ENCODE measurements around the gene ARRB2. TPM values are rescaled to one million over a fixed set of nuclear protein-coding genes. Genes with fewer than 3 reads are reported as not detected.

ARRB2 gene
- total and polyA plus RNA-seq, 2 donors (not counting 3 experiments of a cell fraction or from before 2014, with no cell fraction given): 18.6 to 21.3 TPM

- Histone ChIP-seq H4K20me1 (replicated peaks; ENCODE audit: control insufficient read depth, extremely low read depth, insufficient read depth, low read length) (no peaks in the 10 kb centered on the region), H3K4me3 (replicated peaks in 1 of 3; ENCODE audit: insufficient read depth in 1 of 3, low read depth in 1 of 3, low read length in 3 of 3) (no peak overlapping the region), H3K9me3 (replicated peaks; ENCODE audit: control insufficient read depth, insufficient read depth, low read length) (no peaks in the 10 kb centered on the region), H3K27me3 (ENCODE audit: control insufficient read depth in 2 of 2, insufficient read depth in 2 of 2, low read length in 2 of 2) (peaks cover 9 to 14% of the 10 kb centered on the region in 2 experiments), H3K79me2 (ENCODE audit: control insufficient read depth, insufficient read depth, low read length) (no peaks in the 10 kb centered on the region), H3K9me1 (replicated peaks; ENCODE audit: control insufficient read depth, extremely low read depth, insufficient read depth, low read length) (no peaks in the 10 kb centered on the region), H2AFZ (ENCODE audit: low read depth, low read length) (no peak overlapping the region), H3K36me3 (ENCODE audit: control insufficient read depth in 2 of 2, extremely low read depth in 1 of 2, insufficient read depth in 2 of 2, low read length in 2 of 2) (no peaks in the 10 kb centered on the region), H3K27ac (ENCODE audit: insufficient read depth, low read depth, low read length) (no peak overlapping the region), H3K4me1 (ENCODE audit: control insufficient read depth, extremely low read depth, insufficient read depth, low read length) (peaks cover 9% of the 10 kb centered on the region), H3K9ac (replicated peaks; ENCODE audit: extremely low read depth, insufficient read depth, low read length) (no peak overlapping the region), H3K4me2 (ENCODE audit: insufficient read depth, low read length) (no peak overlapping the region)
- no TSS peak for BruUV-seq (replicated peaks)
- dilution Hi-C loops (cut with MboI; ENCODE audit: extremely low pct_ligation_motif_present, low sequenced_read_pairs) (no loop called here), intact Hi-C loops (cut with micrococcal nuclease) (no loop called here)
- no peak for DNase-seq (ENCODE audit: low read depth, low spot score)
- no peak for TF ChIP-seq POLR2A (IDR thresholded peaks at IDR 0.05; ENCODE audit: low read depth, low read length)
- no peak for TF ChIP-seq POLR2AphosphoS5 (IDR thresholded peaks at IDR 0.05; ENCODE audit: insufficient read depth, low read depth, low read length)
- TF ChIP-seq, protein P1, sequence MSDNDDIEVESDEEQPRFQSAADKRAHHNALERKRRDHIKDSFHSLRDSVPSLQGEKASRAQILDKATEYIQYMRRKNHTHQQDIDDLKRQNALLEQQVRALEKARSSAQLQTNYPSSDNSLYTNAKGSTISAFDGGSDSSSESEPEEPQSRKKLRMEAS (IDR thresholded peaks at IDR 0.05; ENCODE audit: insufficient read depth, insufficient read length): no peak
- TF ChIP-seq JUN (IDR thresholded peaks at IDR 0.05; ENCODE audit: borderline replicate concordance, insufficient read depth, insufficient read length, low read depth): no peak
- TF ChIP-seq MYC (IDR thresholded peaks at IDR 0.05; ENCODE audit: low read depth, low read length): no peak
- ChIA-PET CTCF (no interaction called here), POLR2A (no interaction called here)
- no peak for FAIRE-seq
These were observed 31.1 kb downstream of the ARRB2 start for GRCh38 chr17:4741544-4741943.

GRCh38 chr17:4742133-4742532 lies 31.7 kb downstream of the ARRB2 start:
- TF ChIP-seq, protein P1 (IDR thresholded peaks at IDR 0.05; ENCODE audit: insufficient read depth, insufficient read length): no peak
- TF ChIP-seq, protein P2, sequence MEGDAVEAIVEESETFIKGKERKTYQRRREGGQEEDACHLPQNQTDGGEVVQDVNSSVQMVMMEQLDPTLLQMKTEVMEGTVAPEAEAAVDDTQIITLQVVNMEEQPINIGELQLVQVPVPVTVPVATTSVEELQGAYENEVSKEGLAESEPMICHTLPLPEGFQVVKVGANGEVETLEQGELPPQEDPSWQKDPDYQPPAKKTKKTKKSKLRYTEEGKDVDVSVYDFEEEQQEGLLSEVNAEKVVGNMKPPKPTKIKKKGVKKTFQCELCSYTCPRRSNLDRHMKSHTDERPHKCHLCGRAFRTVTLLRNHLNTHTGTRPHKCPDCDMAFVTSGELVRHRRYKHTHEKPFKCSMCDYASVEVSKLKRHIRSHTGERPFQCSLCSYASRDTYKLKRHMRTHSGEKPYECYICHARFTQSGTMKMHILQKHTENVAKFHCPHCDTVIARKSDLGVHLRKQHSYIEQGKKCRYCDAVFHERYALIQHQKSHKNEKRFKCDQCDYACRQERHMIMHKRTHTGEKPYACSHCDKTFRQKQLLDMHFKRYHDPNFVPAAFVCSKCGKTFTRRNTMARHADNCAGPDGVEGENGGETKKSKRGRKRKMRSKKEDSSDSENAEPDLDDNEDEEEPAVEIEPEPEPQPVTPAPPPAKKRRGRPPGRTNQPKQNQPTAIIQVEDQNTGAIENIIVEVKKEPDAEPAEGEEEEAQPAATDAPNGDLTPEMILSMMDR (IDR thresholded peaks at IDR 0.05; ENCODE audit: extremely low read depth in 1 of 2, insufficient read depth in 1 of 2, low read depth in 1 of 2, low read length in 2 of 2): no peak
- no peak for TF ChIP-seq FOS (IDR thresholded peaks at IDR 0.05; ENCODE audit: borderline replicate concordance, insufficient read depth, low read length)
- no peak for TF ChIP-seq JUN (IDR thresholded peaks at IDR 0.05; ENCODE audit: borderline replicate concordance, insufficient read depth, insufficient read length, low read depth)
- TF ChIP-seq MYC (IDR thresholded peaks at IDR 0.05; ENCODE audit: low read depth, low read length): no peak
- no peak for TF ChIP-seq GATA2 (IDR thresholded peaks at IDR 0.05; ENCODE audit: insufficient read depth, insufficient read length, low read depth, low read length)
- TF ChIP-seq POLR2A (IDR thresholded peaks at IDR 0.05; ENCODE audit: low read depth, low read length): no peak
- no peak for TF ChIP-seq EZH2 (IDR thresholded peaks at IDR 0.05; ENCODE audit: borderline replicate concordance, low read depth, low read length, severe bottlenecking)
- no peak for TF ChIP-seq POLR2AphosphoS5 (IDR thresholded peaks at IDR 0.05; ENCODE audit: insufficient read depth, low read depth, low read length)
- Histone ChIP-seq H3K27me3 (ENCODE audit: control insufficient read depth in 2 of 2, insufficient read depth in 2 of 2, low read length in 2 of 2) (peaks cover 9 to 14% of the 10 kb centered on the region in 2 experiments), H3K4me1 (ENCODE audit: control insufficient read depth, extremely low read depth, insufficient read depth, low read length) (peaks cover 8% of the 10 kb centered on the region), H3K9me1 (replicated peaks; ENCODE audit: control insufficient read depth, extremely low read depth, insufficient read depth, low read length) (no peaks in the 10 kb centered on the region), H3K9me3 (replicated peaks; ENCODE audit: control insufficient read depth, insufficient read depth, low read length) (no peaks in the 10 kb centered on the region), H3K27ac (ENCODE audit: insufficient read depth, low read depth, low read length) (no peak overlapping the region), H3K79me2 (ENCODE audit: control insufficient read depth, insufficient read depth, low read length) (no peaks in the 10 kb centered on the region), H4K20me1 (replicated peaks; ENCODE audit: control insufficient read depth, extremely low read depth, insufficient read depth, low read length) (no peaks in the 10 kb centered on the region), H3K4me3 (replicated peaks in 1 of 3; ENCODE audit: insufficient read depth in 1 of 3, low read depth in 1 of 3, low read length in 3 of 3) (no peak overlapping the region), H3K4me2 (ENCODE audit: insufficient read depth, low read length) (no peak overlapping the region), H2AFZ (ENCODE audit: low read depth, low read length) (no peak overlapping the region), H3K36me3 (ENCODE audit: control insufficient read depth in 2 of 2, extremely low read depth in 1 of 2, insufficient read depth in 2 of 2, low read length in 2 of 2) (no peaks in the 10 kb centered on the region), H3K9ac (replicated peaks; ENCODE audit: extremely low read depth, insufficient read depth, low read length) (no peak overlapping the region)
- BruUV-seq (replicated peaks): no TSS peak
- no peak for FAIRE-seq
- intact Hi-C loops (cut with micrococcal nuclease): no loop called here
- POLR2A ChIA-PET: no interaction called here
- CTCF ChIA-PET: no interaction called here
- dilution Hi-C loops (cut with MboI; ENCODE audit: extremely low pct_ligation_motif_present, low sequenced_read_pairs): no loop called here
- no peak for DNase-seq (ENCODE audit: low read depth, low spot score)

Data from endothelial cell of umbilical vein (primary cell).